Ishikawa (cell line): ENCODE results near the gene DCBLD2.

Source experiments
- CEBPB ChIP-seq: IDR thresholded peaks from 2 replicates; pipeline ENCODE4 v1.6.1; 2012
- CREB1 ChIP-seq: IDR thresholded peaks from 2 replicates; pipeline ENCODE4 v1.6.1; 2012; ENCODE audit warnings: low read depth
- EGR1 ChIP-seq: IDR thresholded peaks from 2 replicates; pipeline ENCODE4 v1.6.1; 2012
- YY1 ChIP-seq: IDR thresholded peaks from 2 replicates; pipeline ENCODE4 v1.6.1; 2012; ENCODE audit warnings: low read depth

DNA sequence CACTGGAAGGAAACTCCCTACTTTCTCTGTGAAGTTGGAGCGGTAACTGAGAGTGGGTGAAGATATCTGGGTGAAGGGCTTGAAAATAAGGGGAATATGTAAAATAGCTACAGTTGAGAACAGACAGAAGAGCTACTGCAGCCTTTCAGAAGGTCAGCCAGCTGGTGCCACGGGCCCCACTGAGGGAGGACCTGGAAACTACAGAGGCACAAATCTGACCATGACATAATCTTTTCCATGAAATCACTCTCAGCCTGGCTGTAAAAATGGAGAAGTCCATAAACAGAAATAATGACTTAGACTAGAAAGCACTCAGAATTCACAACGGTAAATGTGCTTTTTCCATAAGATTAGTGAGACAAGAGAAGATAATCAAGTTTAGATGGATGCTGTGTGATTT, 91.9 kb downstream of the DCBLD2 start:
- TF ChIP-seq EGR1: no peak
- TF ChIP-seq YY1: no peak
- TF ChIP-seq CEBPB: no peak
- TF ChIP-seq CREB1: no peak
